Stimulated activated naive CD4-positive, alpha-beta T cell treated with Interleukin-2 at 50 U/mL for 16 hours (primary cell): ENCODE results near the gene CLDN3.
A peak's percentile ranks its signal among the peaks of the same experiment; 100 is the strongest.
"Not testable (repeated sequence)": the region's sequence is repeated elsewhere in the genome, so short reads cannot be mapped to it uniquely, and the experiment has no call there.

Experiments
- DNase-seq: peaks from one replicate; lab custom pipeline; 2025; lab: John Stamatoyannopoulos, UW

The CLDN3 gene

DNA sequence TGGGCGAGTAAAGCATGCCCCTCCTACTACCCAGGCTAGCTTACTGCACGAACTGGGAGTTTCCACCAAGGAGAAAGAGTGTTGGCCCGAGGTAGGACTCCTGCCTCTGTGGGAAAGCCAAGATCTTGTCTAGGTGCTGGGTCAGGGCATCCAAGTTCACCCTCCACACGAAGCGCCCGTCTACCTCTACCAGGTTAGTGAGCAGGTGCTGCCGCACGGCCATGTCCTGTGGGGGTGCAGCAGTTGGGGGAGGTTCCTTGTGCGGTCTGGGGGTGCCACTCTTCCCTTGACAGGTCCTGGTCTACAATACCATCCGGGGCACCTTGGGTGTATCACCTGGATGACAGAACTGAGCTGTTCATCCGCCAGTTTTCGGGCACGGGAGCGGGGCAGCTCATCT, 33.2 kb downstream of the CLDN3 start:
- no peak for DNase-seq

DNA sequence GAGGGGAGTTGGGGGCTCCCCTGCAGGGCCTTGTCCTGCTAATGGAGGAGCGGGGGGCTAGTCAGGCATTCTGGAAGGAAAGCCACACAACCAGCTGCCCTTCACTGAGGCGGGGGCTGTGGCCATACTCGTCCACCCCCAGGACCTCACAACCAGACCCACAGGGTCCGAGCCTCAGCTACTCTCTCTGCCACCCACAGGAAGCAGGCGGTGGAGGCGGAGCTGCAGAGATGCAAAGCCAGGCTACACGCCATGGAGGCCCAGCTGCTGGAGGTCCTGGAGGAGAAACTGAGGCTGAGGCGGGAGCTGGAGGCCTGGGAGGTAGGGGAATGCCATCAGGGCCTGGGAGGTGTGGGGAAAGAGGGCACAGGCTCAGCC, 34.6 kb downstream of the CLDN3 start:
- no peak for DNase-seq

DNA sequence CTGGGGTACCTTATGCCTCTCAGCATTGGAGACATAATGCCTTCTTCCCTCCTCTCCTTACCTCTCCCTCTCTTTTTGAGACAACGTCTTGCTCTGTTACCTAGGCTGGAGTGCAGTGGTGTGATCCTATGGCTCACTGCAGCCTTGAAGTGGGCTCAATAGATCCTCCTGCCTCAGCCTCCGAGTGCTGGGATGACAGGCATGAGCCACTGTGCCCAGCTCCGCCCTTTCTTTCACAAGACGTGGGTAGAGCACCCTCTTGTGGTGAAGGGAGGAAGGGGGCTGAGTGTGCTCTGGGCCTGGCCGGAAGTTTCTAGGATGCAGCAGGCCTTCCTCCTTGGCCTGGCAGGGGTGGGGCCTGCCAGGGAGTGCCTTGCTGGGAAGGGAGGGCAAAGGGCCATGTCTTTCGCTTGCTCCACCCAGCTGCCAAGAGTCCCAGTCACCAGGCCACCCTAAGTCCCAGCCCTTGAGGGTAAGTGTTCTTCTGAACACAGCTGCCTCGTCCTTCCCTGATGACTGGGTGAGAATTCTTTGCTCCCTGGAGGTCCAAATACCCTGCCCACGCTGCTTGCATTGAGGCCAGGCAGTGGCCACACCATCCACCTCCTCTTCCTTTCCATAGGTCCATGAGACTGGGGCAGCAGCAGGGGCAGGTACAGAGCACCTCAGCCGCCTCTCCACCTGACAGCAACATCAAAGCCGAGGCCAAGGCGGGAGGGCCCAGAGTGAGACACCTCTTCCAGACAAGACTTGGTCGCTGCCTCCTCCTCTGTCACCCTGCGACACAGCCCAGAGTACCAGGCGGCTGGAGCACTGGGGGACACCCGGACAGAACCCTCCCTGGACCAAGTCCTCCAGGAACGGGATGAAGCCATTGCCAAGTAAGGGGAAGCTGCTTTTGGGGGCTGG, 35.2 kb downstream of the CLDN3 start:
- peak; percentile 74 for DNase-seq

DNA sequence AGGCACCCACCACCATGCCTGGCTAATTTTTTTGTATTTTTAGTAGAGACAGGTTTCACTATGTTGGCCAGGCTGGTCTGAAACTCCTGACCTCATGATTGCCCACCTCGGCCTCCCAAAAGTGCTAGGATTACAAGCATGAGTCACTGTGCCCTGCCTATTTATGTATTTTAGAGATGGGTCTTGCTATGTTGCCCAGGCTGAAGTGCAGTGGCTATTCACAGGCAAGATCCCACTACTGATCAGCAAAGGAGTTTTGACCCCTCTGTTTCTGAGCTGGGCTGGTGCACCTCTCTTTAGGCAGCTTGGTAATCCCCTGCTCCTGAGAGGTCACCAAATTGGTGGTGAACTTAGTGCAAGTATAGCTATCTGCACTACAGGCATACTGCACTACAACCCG, 37.7 kb downstream of the CLDN3 start:
- DNase-seq, result no peak

DNA sequence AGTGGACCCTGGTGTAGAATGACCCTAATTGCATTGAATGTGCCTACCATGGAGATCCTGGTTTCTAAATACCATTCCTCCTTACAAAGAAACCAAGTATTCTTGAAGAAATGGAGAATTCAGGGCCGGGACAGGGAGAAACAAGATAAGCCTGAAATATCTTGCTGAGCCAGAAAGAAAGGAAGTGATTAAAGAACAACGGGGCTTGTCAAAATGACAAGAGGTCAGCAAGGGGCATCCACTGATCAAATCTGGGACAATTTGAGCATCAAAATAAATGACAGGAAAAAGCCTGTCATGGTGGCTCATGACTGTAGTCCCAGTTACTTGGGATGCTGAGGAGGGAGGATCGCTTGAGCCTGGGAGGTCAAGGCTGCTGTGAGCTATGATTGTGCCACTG, 39.6 kb downstream of the CLDN3 start:
- no peak for DNase-seq

DNA sequence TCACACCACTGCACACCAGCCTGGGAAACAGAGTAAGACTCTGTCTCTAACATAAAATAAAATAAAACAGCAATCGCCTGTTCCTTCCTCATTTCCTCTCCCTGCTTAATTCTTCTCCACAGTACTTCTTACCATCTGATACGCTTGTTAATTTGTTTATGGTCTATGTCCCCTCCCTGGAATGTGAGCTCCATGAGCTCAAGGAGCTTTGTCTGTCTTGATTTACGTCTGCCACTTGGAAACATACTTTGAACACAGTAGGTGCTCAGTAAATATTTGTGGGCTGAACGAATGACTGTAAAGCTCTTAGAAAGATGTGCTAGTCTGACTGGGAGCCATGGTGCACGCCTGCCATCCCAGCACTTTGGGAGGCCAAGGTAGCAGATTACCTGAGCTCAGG, 41.5 kb downstream of the CLDN3 start:
- no peak for DNase-seq

DNA sequence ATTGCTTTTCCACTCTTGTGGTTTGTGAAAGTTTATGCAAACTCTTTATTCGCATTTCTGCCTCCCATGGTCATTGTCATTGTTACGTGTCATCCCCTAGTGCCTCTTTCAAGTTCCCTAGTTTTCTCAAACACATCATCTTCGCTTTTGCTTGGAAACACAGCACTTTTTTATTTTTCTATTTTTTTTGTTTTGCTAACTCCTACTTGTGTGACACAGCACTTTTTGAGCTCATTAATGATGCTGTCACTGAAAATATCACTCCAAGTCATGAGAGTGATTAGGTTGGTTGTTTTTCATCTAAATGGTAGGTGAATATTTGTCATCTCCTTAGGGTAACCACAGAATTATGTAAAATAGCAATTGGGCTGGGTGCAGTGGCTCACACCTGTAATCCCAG, 42.1 kb downstream of the CLDN3 start:
- no peak for DNase-seq

DNA sequence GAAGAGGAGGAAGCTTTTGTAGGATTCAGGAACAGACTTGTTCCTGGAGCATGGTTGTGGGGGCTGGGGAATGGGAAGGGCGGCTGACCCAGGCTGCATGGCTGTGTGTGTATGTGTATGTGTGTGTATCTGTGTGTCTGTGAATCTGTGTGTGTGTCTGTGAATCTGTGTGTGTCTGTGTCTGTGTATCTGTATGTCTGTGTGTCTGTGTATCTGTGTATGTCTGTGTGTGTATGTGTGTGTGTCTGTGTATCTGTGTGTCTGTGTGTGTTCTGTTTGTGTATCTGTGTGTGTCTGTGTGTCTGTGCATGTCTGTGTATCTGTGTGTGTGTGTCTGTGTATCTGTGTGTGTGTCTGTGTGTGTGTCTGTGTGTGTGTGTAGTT, 44.0 kb downstream of the CLDN3 start:
- no peak for DNase-seq

DNA sequence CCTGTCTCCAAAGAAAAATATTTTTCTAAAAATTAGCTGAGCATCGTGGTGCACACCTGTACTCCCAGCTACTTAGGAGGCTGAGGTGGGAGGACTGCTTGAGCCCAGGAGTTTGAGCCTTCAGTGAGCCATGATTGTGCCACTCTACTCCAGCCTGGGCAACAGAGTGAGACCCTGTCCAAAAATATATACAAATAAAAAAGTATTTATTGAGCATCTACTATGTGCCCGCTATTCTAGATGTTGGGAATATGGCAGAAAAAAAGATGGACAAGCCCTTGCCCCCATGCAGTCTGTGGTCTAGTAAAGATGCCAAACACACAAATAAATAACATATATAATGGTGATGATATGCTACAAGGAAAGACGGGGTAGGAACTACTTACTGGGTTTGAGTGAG, 46.3 kb downstream of the CLDN3 start:
- no peak for DNase-seq

DNA sequence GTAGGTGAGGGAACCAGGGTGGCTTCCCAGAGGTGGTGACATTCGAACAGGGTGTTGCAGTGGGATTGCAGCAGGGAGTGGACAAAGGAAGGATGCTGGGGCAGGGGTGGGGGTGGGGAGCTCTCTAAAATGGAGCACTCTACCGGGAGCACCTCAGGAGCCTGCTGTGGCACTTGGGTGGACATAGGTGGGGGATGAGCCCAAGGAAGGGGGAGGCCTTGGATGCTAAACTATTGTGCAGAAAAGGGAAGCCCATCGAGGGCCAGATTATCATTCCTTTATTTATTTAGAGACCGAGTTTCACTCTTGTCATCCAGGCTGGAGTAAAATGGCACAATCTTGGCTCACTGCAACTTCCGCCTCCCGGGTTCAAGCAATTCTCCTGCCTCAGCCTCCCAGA, 47.3 kb downstream of the CLDN3 start:
- no peak for DNase-seq

DNA sequence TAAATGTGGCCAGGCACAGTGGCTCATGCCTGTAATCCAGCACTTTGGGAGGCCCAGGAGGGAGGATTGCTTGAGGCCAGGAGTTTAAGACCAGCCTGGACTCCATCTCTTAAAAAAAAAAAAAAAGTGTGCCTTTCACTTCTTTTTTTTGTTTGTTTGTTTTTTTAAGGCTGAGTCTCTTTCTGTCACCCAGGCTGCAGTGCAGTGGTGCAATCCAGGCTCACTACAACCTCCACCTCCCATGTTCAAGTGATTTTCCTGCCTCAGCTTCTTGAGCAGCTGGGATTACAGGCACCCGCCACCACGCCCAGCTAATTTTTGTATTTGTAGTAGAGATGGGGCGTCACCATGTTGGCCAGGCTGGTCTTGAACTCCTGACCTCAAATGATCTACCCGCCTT, 47.9 kb downstream of the CLDN3 start:
- not testable (repeated sequence) for DNase-seq

DNA sequence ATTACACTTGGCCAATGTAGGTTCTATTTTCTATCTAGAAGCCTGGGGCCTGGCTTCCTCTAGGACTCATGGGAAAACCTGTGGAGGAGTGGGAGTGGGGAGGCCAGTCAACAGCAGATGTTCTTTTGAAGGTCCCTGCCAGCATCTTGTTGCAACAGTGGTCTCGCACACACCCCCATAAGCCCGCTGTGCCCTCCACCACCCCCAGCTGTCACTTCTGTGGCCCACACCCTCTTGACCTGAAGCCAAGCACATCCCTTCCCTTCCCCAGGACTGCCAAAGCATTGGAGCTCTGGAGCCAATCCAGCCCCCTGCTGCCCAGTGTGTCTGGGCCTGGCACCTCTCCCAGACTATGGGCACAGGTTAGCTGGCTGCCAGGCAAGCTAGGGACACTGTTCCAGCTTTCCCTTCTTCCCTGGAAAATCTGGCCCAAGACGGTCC, 48.7 kb downstream of the CLDN3 start:
- DNase-seq, result no peak

DNA sequence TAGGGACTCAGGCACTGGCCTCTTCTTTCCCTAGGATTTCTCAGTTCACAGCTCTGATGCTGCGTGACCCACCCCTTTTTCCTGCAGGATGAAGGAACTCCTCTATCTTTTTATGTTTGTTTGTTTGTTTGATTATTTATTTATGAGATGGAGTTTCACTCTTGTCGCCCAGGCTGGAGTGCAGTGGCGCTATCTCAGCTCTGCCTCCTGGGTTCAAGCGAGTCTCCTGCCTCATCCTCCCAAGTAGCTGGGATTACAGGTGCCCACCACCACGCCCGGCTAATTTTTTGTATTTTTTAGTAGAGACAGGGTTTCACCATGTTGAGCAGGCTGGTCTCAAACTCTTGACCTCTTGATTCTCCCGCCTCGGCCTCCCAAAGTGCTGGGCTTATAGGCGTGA, 49.6 kb downstream of the CLDN3 start:
- DNase-seq, result not testable (repeated sequence)

DNA sequence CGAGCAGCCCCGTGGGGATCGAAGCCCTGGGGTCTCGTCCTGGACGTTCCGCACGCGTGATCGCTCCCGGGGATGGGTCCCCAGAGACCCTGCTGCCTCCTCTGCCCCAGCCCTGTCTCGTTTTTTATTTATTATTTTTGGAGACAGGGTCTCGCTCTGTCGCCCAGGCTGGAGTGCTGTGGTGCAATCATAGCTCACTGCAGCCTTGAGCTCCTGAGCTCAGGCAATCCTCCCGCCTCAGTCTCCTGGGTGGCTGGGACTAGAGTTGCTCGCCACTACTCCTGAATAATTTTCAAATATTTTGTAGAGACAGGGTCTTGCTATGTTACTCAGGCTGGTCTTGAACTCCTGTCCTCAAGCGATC, 50.3 kb downstream of the CLDN3 start:
- DNase-seq, result no peak
